Transverse colon (tissue), 4 donors: ENCODE measurements around the gene KIZ. TPM values are rescaled to one million over a fixed set of nuclear protein-coding genes. Genes with fewer than 3 reads are reported as not detected.

Source experiments
- DNase-seq: peaks from one replicate; pipeline ENCODE4 v3.0.0-alpha.2; 2019
- H3K27ac ChIP-seq, 4 donors: fragments of 200-600 bp; sonication (generic); 2 replicates each; pipeline ENCODE4 v1.5.1; 2016 to 2018; ENCODE audit warnings: inconsistent platforms in 4 of 4
- H3K27me3 ChIP-seq: fragments of 200-600 bp; sonication (generic); 2 replicates; pipeline ENCODE4 v1.5.1; 2017; ENCODE audit warnings: inconsistent platforms
- H3K36me3 ChIP-seq, 4 donors: fragments of 200-600 bp; sonication (generic); 2 replicates each; pipeline ENCODE4 v1.5.1; 2017 to 2019; ENCODE audit warnings: inconsistent platforms in 4 of 4
- H3K4me1 ChIP-seq, 4 donors: fragments of 200-600 bp; sonication (generic); 2 replicates each; pipeline ENCODE4 v1.5.1; 2017 to 2020; ENCODE audit warnings: inconsistent platforms in 4 of 4
- H3K4me3 ChIP-seq, 4 donors: fragments of 200-600 bp; sonication (generic); 1 replicate in 1 of 4; 2 replicates in 3 of 4; pipeline versions ENCODE4 v1.5.1 to v1.6.1; 2017 to 2019; ENCODE audit warnings: inconsistent platforms in 4 of 4
- H3K9me3 ChIP-seq, 2 donors: fragments of 200-600 bp; sonication (generic); 2 replicates each; pipeline ENCODE4 v1.5.1; 2017 to 2019; ENCODE audit warnings: inconsistent platforms in 2 of 2
- CTCF ChIP-seq, 5 experiments: fragments of 200-600 bp in 3 of 5; fragments of 450-650 bp in 2 of 5; sonication (generic) in 3 of 5; IDR thresholded peaks; 1 replicate in 2 of 5; 2 replicates in 3 of 5; pipeline ENCODE4 v1.5.1; 2016 to 2017; ENCODE audit warnings: antibody characterized with exemption in 5 of 5, inconsistent platforms in 3 of 5, mild to moderate bottlenecking in 2 of 5, moderate library complexity in 1 of 5
- EP300 ChIP-seq: sonication (generic); formaldehyde crosslinking; IDR thresholded peaks from one replicate; pipeline ENCODE4 v1.6.1; 2017; ENCODE audit warnings: antibody characterized with exemption, low read depth
- POLR2A ChIP-seq: fragments of 450-650 bp; IDR thresholded peaks from one replicate; pipeline ENCODE4 v1.6.1; 2016; ENCODE audit warnings: antibody characterized with exemption, mild to moderate bottlenecking, moderate library complexity
- POLR2AphosphoS5 ChIP-seq, 3 donors: sonication (generic); formaldehyde crosslinking; IDR thresholded peaks; one replicate each; pipeline ENCODE4 v1.6.1; 2016; ENCODE audit warnings: antibody characterized with exemption in 3 of 3
- WGBS, 2 donors: methylation state at CpG; one replicate each; pipeline ENCODE4 v1.1.5; 2018; ENCODE audit warnings: low coverage in 1 of 2; 5-methylcytosine and 5-hydroxymethylcytosine counted together
- in situ Hi-C, 4 donors: fragments of 200-750 bp; cut with MboI; loops; one replicate each; pipeline versions ENCODE4 v1.15.0 to v1.15.1; 2017; ENCODE audit warnings: low sequenced_read_pairs in 3 of 4, low pct_ligation_motif_present in 1 of 4, low pct_unique_long_range_greater_than_20kb in 1 of 4
- intact Hi-C: fragments of 100-400 bp; cut with DNase I; formaldehyde crosslinking; loops from one replicate; pipeline ENCODE4 v1.15.1; 2023; ENCODE audit warnings: low total_unique reads
- total RNA-seq, 4 donors: library from RNA; depleted of rRNA; stranded (reverse); fragments of >200 nt; gene quantifications; one replicate each; pipeline ENCODE4 v1.1.0, GENCODE V29; 2016

The KIZ gene
- total RNA-seq, 4 donors from 2014 or later: 24.3 to 95.9 (median 36.9) TPM

GRCh38 chr20:21270806-21271205, 144.9 kb downstream of the KIZ start:
- WGBS, 2 donors: 86 to 87% methylated on average over 8 of the region's 8 CpGs
- in situ Hi-C loops: no loop called here
- TF ChIP-seq CTCF (IDR thresholded peaks at IDR 0.05): no peak
- TF ChIP-seq EP300: no peak
- no peak for TF ChIP-seq POLR2AphosphoS5 (IDR thresholded peaks at IDR 0.05)

GRCh38 chr20:21272279-21272678, 146.4 kb downstream of the KIZ start:
- Histone ChIP-seq H3K9me3 (no peaks in the 10 kb centered on the region), H3K4me1 (peaks cover 0 to 17% (median 5%) of the 10 kb centered on the region in 4 donors), H3K27me3 (no peaks in the 10 kb centered on the region), H3K36me3 (no peaks in the 10 kb centered on the region), H3K27ac (no peak overlapping the region), H3K4me3 (no peak overlapping the region)
- no peak for DNase-seq
- in situ Hi-C loops: no loop called here
- intact Hi-C loops: no loop called here
- no peak for TF ChIP-seq CTCF (IDR thresholded peaks at IDR 0.05)
- TF ChIP-seq POLR2AphosphoS5 (IDR thresholded peaks at IDR 0.05): no peak
- TF ChIP-seq POLR2A: no peak
- TF ChIP-seq EP300: no peak

More at GRCh38 chr20:21270806-21271205, 144.9 kb downstream of the KIZ start:
- H3K27me3 ChIP-seq: no peaks in the 10 kb centered on the region
- H3K4me3 ChIP-seq: no peak overlapping the region
- intact Hi-C loops: no loop called here
- no peaks in the 10 kb centered on the region for H3K36me3 ChIP-seq
- no peak for DNase-seq
- peaks cover 0 to 13% (median 4%) of the 10 kb centered on the region in 4 donors for H3K4me1 ChIP-seq
- H3K27ac ChIP-seq: no peak overlapping the region
- H3K9me3 ChIP-seq: no peaks in the 10 kb centered on the region

GRCh38 chr20:21272679-21273078, 146.8 kb downstream of the KIZ start:
- TF ChIP-seq POLR2AphosphoS5 (IDR thresholded peaks at IDR 0.05): no peak
- TF ChIP-seq EP300: no peak
- TF ChIP-seq CTCF (IDR thresholded peaks at IDR 0.05): no peak
- no peak for TF ChIP-seq POLR2A
- peaks cover 0 to 17% (median 5%) of the 10 kb centered on the region in 4 donors for H3K4me1 ChIP-seq
- no peaks in the 10 kb centered on the region for H3K36me3 ChIP-seq
- no peaks in the 10 kb centered on the region for H3K27me3 ChIP-seq
- in situ Hi-C loops: no loop called here
- no peaks in the 10 kb centered on the region for H3K9me3 ChIP-seq
- 70 to 83% methylated on average over 2 to 3 of the region's 3 CpGs for WGBS, 2 donors
- H3K4me3 ChIP-seq: no peak overlapping the region
- no peak for DNase-seq
- H3K27ac ChIP-seq: no peak overlapping the region
- intact Hi-C loops: no loop called here

GRCh38 chr20:21273755-21274386, 148.0 kb downstream of the KIZ start:
- DNase-seq: no peak
- Histone ChIP-seq H3K36me3 (no peaks in the 10 kb centered on the region), H3K27ac (no peak overlapping the region), H3K27me3 (no peaks in the 10 kb centered on the region), H3K4me1 (peaks cover 0 to 17% (median 5%) of the 10 kb centered on the region in 4 donors), H3K4me3 (no peak overlapping the region), H3K9me3 (no peaks in the 10 kb centered on the region)
- TF ChIP-seq POLR2A (no peak), POLR2AphosphoS5 (IDR thresholded peaks at IDR 0.05) (no peak), EP300 (no peak), CTCF (IDR thresholded peaks at IDR 0.05) (no peak)
- in situ Hi-C loops: no loop called here
- intact Hi-C loops: no loop called here
- WGBS, 2 donors: 91 to 96% methylated on average over 4 to 8 of the region's 8 CpGs
